ENCODE results near the gene GALNS.

DNA sequence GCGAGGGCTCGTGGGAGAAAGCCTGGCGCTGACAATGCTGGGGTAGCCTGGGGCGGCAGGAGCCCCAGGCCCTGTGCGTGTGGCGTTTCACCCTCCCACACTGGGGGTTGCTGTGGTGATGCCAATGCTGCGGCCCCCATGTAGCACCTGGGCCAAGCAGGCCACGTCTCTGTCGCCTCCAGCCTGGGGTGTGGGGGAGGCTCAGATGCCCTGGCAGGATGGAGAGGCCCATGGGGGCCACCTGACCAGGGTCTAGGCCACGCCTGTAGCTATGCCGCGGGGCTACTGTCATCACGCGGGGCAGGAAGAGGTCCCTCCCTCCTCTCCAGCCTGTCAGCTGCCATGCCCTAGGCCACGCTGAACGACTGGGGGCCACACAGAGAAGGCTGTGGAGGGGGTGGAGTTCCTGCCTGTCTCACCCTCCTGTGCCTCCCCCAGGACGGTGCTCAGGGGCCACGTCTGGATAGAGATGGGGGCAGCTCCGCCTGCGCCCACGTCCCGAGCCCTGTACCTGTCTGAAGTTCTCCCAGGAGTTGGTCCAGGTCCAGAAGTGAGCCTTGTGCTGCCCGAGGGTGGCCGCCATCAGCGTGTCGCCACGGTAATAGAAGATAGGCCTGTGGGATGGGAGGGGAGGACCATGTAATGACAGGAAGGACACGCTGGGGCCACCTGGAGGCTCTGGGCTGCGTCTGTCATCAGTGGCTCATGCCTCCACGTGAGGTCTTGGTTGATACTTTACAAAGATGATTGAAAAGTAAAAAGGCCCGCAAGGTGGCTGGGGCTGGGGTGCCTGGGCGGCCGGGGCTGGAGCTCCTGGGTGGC, 32.3 kb downstream of the GALNS start:
- TF ChIP-seq, protein P1, sequence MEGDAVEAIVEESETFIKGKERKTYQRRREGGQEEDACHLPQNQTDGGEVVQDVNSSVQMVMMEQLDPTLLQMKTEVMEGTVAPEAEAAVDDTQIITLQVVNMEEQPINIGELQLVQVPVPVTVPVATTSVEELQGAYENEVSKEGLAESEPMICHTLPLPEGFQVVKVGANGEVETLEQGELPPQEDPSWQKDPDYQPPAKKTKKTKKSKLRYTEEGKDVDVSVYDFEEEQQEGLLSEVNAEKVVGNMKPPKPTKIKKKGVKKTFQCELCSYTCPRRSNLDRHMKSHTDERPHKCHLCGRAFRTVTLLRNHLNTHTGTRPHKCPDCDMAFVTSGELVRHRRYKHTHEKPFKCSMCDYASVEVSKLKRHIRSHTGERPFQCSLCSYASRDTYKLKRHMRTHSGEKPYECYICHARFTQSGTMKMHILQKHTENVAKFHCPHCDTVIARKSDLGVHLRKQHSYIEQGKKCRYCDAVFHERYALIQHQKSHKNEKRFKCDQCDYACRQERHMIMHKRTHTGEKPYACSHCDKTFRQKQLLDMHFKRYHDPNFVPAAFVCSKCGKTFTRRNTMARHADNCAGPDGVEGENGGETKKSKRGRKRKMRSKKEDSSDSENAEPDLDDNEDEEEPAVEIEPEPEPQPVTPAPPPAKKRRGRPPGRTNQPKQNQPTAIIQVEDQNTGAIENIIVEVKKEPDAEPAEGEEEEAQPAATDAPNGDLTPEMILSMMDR (IDR thresholded peaks at IDR 0.05; ENCODE audit: poor library complexity): no peak
- no peak for TF ChIP-seq EZH2 (IDR thresholded peaks at IDR 0.05; ENCODE audit: borderline replicate concordance)
- no peak for TF ChIP-seq EZH2phosphoT487 (IDR thresholded peaks at IDR 0.05; ENCODE audit: low read depth, severe bottlenecking, unreplicated experiment)
